ENCODE data around the gene DNAJB5. TPM values are rescaled to one million over a fixed set of nuclear protein-coding genes. Genes with fewer than 3 reads are reported as not detected.

Gene DNAJB5
- total RNA-seq, 1 experiment from 2014 or later = 3.4 TPM

GRCh38 chr9:34991607-34992375, 2.2 kb downstream of the DNAJB5 start:
- Mint-ChIP-seq H3K27me3 (ENCODE audit: insufficient read depth, unreplicated experiment) (no peaks in the 10 kb centered on the region), H3K4me3 (ENCODE audit: unreplicated experiment) (no peak overlapping the region), H3K9me3 (ENCODE audit: unreplicated experiment) (no peaks in the 10 kb centered on the region), H3K27ac (ENCODE audit: unreplicated experiment) (no peak overlapping the region), H3K4me1 (ENCODE audit: low read depth, unreplicated experiment) (peaks cover 15% of the 10 kb centered on the region), H3K36me3 (ENCODE audit: insufficient read depth, unreplicated experiment) (peaks cover 9% of the 10 kb centered on the region)
- Histone ChIP-seq H3K4me1 (peaks cover 12% of the 10 kb centered on the region), H3K36me3 (ENCODE audit: control insufficient read depth, insufficient read depth, low read length) (no peaks in the 10 kb centered on the region), H3K9me3 (no peaks in the 10 kb centered on the region), H3K27me3 (replicated peaks; ENCODE audit: control insufficient read depth, insufficient read depth, low read length) (no peaks in the 10 kb centered on the region), H3K4me3 (ENCODE audit: low read depth, low read length) (no peak overlapping the region)
- peak in 1 of 2 experiments; percentile 28 for DNase-seq
- ChIA-PET CTCF (no interaction called here), POLR2A (no interaction called here)
- BruUV-seq (replicated peaks) = no TSS peak
- peak in 1 of 2 experiments; percentile 5 for TF ChIP-seq CTCF (IDR thresholded peaks at IDR 0.05; ENCODE audit: insufficient read depth in 1 of 2, low read depth in 1 of 2, low read length in 1 of 2, severe bottlenecking in 1 of 2, unreplicated experiment in 1 of 2)
- intact Hi-C loops (cut with micrococcal nuclease; ENCODE audit: unreplicated experiment) = no loop called here

GRCh38 chr9:34992376-34992951, 2.9 kb downstream of the DNAJB5 start:
- Histone ChIP-seq H3K4me3 (ENCODE audit: low read depth, low read length) (no peak overlapping the region), H3K27me3 (replicated peaks; ENCODE audit: control insufficient read depth, insufficient read depth, low read length) (no peaks in the 10 kb centered on the region), H3K4me1 (peaks cover 18% of the 10 kb centered on the region), H3K36me3 (ENCODE audit: control insufficient read depth, insufficient read depth, low read length) (no peaks in the 10 kb centered on the region), H3K9me3 (no peaks in the 10 kb centered on the region)
- no peak for DNase-seq
- ChIA-PET POLR2A (no interaction called here), CTCF (no interaction called here)
- peaks cover 22% of the 10 kb centered on the region for H3K4me1 Mint-ChIP-seq (ENCODE audit: low read depth, unreplicated experiment)
- intact Hi-C loops (cut with micrococcal nuclease; ENCODE audit: unreplicated experiment) = no loop called here
- H3K27me3 Mint-ChIP-seq (ENCODE audit: insufficient read depth, unreplicated experiment) = no peaks in the 10 kb centered on the region
- H3K4me3 Mint-ChIP-seq (ENCODE audit: unreplicated experiment) = no peak overlapping the region
- H3K27ac Mint-ChIP-seq (ENCODE audit: unreplicated experiment) = no peak overlapping the region
- no TSS peak for BruUV-seq (replicated peaks)
- peaks cover 9% of the 10 kb centered on the region for H3K36me3 Mint-ChIP-seq (ENCODE audit: insufficient read depth, unreplicated experiment)
- no peak for TF ChIP-seq CTCF (IDR thresholded peaks at IDR 0.05; ENCODE audit: insufficient read depth in 1 of 2, low read depth in 1 of 2, low read length in 1 of 2, severe bottlenecking in 1 of 2, unreplicated experiment in 1 of 2)
- no peaks in the 10 kb centered on the region for H3K9me3 Mint-ChIP-seq (ENCODE audit: unreplicated experiment)

GRCh38 chr9:34993502-34994259, 4.1 kb downstream of the DNAJB5 start:
- POLR2A ChIA-PET = interaction anchor here (1.5 kb wide), 1 partner anchor 79 kb away, joined by 4 read pairs; the partner anchor contains the start of gene VCP
- H3K36me3 ChIP-seq (ENCODE audit: control insufficient read depth, insufficient read depth, low read length) = no peaks in the 10 kb centered on the region
- intact Hi-C loops (cut with micrococcal nuclease; ENCODE audit: unreplicated experiment) = loop anchor here (1.0 to 2.0 kb wide), 2 partner anchors 57 to 94 kb away; no protein-coding TSS in a partner anchor
- TF ChIP-seq CTCF (IDR thresholded peaks at IDR 0.05; ENCODE audit: insufficient read depth in 1 of 2, low read depth in 1 of 2, low read length in 1 of 2, severe bottlenecking in 1 of 2, unreplicated experiment in 1 of 2) = no peak
- H3K4me1 Mint-ChIP-seq (ENCODE audit: low read depth, unreplicated experiment) = peaks cover 25% of the 10 kb centered on the region
- no peaks in the 10 kb centered on the region for H3K27me3 Mint-ChIP-seq (ENCODE audit: insufficient read depth, unreplicated experiment)
- H3K4me1 ChIP-seq = peaks cover 29% of the 10 kb centered on the region
- no peak overlapping the region for H3K27ac Mint-ChIP-seq (ENCODE audit: unreplicated experiment)
- H3K4me3 ChIP-seq (ENCODE audit: low read depth, low read length) = no peak overlapping the region
- no peaks in the 10 kb centered on the region for H3K9me3 ChIP-seq
- no peak overlapping the region for H3K4me3 Mint-ChIP-seq (ENCODE audit: unreplicated experiment)
- H3K36me3 Mint-ChIP-seq (ENCODE audit: insufficient read depth, unreplicated experiment) = peaks cover 9% of the 10 kb centered on the region
- H3K9me3 Mint-ChIP-seq (ENCODE audit: unreplicated experiment) = no peaks in the 10 kb centered on the region
- CTCF ChIA-PET = interaction anchor here (1.0 to 2.9 kb wide), 8 partner anchors 9 to 233 kb away, joined by 3 to 48 read pairs (median 6); partner anchors contain the start of gene VCP
- DNase-seq = no peak
- BruUV-seq (replicated peaks) = no TSS peak
- H3K27me3 ChIP-seq (replicated peaks; ENCODE audit: control insufficient read depth, insufficient read depth, low read length) = no peaks in the 10 kb centered on the region
